SK-N-SH (cell line): ENCODE measurements around the gene EPHA3.

ENCODE experiments used
- CTCF ChIP-seq: fragments of 200-600 bp; sonication (generic); IDR thresholded peaks from 2 replicates; pipeline ENCODE4 v1.6.1; 2017; ENCODE audit warnings: antibody characterized with exemption, mild to moderate bottlenecking, moderate library complexity
- POLR2AphosphoS5 ChIP-seq: IDR thresholded peaks from 2 replicates; pipeline ENCODE4 v1.6.1; 2012; ENCODE audit warnings: low read depth, low read length
- RAD21 ChIP-seq: IDR thresholded peaks from 2 replicates; pipeline ENCODE4 v1.6.1; 2012; ENCODE audit warnings: mild to moderate bottlenecking, low read length
- RFX5 ChIP-seq: IDR thresholded peaks from 2 replicates; pipeline ENCODE4 v1.6.1; 2012; ENCODE audit warnings: mild to moderate bottlenecking, improper control_type of control experiment, low read length

GRCh38 chr3:89494734-89495133 is 387.3 kb downstream of the EPHA3 start:
- TF ChIP-seq CTCF (no peak), RAD21 (no peak), RFX5 (no peak), POLR2AphosphoS5 (no peak)
